ENCODE results near the gene PARD3B.

PARD3B gene

DNA sequence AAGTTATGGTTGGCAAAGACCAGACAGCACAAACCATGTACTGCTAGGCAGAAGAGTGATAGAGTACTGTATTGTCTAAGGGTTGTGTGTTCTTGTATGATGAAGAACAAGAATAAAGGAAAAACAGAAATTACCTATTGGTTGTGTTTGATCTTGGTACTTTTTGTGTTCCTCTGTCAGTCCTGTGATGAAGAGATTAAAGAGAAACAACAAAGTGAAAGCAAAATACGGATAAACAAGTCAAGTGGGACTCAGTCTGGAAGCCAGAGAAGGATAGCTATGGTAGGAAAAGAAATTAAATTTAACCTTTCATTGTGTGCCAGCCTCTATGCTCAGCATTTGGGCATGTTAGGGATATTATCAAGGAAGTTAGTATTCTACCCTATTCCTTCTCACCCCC, 413.1 kb downstream of the PARD3B start:
- DNase-seq (ENCODE audit: low spot score): no peak

DNA sequence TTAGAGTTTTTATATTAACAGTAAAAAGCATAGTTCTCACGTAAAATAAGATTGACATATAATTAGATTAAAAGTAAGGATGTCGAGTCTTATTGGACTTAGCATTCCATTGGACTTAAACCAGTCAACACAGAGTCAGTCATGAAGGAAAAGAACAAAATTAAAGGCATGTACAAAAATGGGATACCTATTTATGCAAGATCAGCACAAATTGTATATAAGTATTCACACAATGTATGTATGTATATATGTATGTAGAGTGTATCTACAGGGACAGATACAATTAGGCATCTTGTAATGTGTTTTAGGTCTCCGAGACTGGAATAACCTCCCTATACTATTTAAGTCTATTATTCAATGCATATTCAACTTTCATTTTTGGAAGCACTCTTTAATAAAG, 419.1 kb downstream of the PARD3B start:
- DNase-seq (ENCODE audit: low spot score): no peak

DNA sequence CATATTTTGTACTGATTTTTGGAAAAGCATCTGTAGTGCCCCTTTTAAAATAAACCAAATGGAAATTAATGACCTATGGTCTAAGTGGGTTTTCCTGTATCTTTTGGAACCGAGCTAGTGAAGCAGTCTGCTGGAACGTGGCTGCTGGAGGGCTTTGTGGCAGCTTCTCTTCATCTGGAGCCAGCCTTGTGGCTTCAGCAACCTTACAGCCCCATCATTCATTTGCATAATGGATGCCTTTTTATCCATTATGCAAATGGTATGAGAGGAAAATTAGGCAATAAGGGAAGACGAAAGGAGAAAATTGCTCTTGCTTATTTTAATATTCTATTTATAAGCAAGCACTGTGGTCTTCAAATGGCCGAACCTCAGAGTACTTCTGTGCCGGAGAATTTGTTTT, 421.0 kb downstream of the PARD3B start:
- DNase-seq (ENCODE audit: low spot score): no peak

DNA sequence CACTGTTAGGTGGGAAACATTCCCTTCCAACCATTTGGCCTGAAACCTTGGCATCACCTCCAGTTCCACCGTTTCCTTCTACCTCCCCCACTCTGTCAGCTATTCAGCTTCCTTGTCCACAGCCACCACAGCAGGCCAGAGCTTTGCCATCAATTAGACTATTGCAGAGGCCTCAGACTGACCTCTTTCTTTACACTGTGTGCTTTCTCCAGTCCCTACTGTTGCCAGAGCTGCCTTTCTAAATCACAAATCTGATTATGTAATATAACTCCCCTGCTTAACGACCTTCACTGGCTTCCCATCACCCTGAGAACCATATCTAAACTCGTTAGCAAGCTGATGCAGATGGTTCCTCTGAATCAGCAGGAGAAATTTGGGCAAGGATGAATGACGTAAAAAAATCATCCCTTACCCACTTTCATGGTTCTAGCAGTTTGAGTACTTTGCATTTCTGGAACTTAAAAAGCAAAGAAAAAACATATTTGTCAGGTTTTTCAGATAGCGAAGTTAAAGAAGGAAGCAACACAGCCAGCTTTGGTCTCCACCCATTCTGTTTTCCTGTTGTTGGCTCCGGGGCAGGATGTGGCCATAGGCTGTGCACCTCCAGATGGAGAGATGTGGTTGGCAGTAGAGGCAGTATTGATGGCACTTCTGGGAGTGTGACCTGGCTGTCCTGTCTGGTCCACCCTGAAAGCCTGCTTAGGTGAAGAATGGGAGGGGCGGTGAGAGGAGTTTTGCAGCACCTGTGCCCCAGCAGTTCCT, 422.1 kb downstream of the PARD3B start:
- DNase-seq (ENCODE audit: low spot score): no peak

DNA sequence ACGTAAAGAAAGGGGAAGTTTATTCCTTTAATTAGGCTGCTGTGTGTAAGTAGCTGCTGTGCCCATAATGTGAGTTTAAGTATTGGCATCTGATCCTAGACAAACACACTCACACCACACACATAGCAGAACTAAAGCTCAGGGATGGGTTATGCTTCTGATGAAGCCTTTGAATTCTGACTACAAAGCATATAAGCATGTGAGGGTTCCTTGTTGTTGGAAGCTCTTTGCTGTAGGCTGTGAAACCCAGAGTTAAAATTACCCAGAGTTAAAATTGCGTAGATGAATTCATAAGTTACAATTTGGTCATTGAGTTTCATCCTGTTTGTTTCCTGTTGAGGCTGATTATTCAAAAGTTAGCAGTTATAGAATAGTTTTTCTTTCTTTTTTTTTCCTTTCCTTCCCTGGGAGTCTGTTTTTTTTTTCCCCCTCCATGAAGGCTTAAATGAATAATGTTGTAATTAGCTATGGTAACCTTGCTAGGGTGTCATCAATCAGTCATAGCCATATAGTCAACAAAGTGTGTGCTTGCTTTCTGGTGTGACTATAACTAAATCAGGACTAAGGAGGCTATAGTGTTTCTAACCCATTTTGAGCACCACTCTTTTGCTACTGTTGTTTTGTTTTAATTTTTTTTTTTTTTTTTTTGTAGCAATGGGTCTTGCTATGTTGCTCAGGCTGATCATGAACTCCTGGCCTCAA, 426.1 kb downstream of the PARD3B start:
- DNase-seq (ENCODE audit: low spot score): no peak

DNA sequence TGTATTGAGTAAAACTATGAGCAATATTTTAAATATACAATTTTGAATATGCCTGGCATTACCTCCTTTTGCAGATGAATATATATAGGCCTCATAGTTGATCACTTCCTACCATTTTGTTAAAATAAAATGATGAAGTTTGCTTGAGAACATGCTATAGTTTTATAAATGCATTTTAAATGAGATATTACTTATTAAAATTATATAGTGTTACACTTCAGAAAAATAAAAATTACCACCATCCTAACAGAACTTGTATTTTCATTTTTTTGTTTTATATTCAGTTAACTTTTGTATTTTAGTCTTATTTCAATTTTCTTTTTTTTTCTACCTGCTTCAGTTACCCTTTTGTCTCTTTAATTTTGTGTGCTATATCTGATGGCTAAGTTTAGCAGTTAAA, 426.9 kb downstream of the PARD3B start:
- no peak for DNase-seq (ENCODE audit: low spot score)

DNA sequence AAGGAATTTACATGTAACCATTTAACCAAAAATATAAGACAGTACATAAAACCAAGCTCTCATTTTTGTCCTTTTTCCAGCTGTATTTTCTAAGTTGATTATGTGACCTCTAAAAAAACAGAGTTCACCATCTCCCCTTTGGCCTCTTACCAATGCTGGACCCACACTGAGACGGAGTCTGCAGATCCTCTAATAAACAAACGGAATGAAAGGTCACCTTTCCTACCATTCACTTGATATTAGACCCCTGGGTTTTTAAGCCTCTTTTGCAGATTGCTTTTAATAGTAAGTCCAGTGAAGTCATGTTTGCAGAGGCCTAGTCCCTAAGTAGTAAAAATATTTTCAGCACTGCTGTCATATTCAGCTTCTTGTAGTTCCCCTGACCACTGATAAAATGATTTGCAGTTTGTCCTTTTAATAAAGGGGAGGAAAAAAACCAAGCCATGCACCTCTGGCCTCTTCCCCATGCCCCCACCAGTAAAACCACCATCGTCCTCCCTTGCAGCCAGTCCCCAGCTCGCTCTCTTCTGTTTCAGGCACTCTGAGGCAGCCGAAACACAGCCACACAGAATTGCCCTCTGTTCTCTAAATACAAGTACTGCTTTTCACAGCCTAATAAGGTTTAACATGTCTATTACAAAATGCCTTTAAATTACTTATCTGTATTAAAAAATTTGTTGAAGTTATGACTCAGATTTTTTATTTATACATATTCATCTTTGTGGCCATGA, 427.5 kb downstream of the PARD3B start:
- no peak for DNase-seq (ENCODE audit: low spot score)

DNA sequence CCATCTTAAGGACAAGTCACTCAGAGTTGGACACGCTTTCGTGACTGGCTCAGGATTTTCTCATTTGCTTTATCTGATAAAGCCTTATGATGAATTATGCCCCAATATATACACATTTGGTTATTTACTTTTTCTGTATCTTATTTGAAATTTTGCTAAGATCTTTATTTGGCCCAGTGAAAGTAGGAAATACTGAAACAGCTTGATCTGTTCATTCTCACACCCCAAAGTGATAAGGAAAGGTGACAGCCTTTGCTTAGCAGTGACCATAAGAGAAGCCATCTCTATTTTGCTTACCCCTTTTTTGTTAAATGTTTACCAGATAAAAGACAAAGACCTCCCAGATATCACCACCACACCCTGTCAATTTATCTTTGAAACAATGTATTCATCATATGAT, 428.3 kb downstream of the PARD3B start:
- DNase-seq (ENCODE audit: low spot score): no peak

- no peak for DNase-seq (ENCODE audit: low spot score)
Observed at GRCh38 chr2:204974487-204974886, 429.2 kb downstream of the PARD3B start.

GRCh38 chr2:204977914-204978313, 432.6 kb downstream of the PARD3B start:
- DNase-seq (ENCODE audit: low spot score): no peak

- no peak for DNase-seq (ENCODE audit: low spot score)
Observed at GRCh38 chr2:204982303-204982702, 437.0 kb downstream of the PARD3B start.

- DNase-seq (ENCODE audit: low spot score): no peak
Observed at GRCh38 chr2:204984518-204984917, 439.2 kb downstream of the PARD3B start.

GRCh38 chr2:204986641-204987040, 441.4 kb downstream of the PARD3B start:
- DNase-seq (ENCODE audit: low spot score): no peak

DNA sequence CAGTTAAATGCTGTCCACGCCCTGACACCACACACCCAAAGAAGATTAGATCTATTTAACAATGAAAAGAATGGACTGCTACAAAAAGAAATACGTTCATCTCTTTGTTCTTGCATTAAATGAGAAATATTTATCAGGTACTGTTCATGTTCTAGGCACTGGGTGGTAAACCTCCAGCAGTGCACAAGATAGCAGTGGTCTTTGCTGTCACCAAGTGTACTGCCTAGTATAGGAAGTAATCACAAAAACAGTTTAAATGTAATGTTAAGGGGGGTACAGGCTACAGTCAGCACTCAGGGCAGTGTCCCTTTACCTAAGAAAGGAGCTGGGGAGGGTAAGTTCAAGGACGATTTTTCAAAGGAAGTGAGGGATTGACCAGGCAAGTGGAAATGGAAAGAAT, 443.6 kb downstream of the PARD3B start:
- DNase-seq (ENCODE audit: low spot score): no peak

DNA sequence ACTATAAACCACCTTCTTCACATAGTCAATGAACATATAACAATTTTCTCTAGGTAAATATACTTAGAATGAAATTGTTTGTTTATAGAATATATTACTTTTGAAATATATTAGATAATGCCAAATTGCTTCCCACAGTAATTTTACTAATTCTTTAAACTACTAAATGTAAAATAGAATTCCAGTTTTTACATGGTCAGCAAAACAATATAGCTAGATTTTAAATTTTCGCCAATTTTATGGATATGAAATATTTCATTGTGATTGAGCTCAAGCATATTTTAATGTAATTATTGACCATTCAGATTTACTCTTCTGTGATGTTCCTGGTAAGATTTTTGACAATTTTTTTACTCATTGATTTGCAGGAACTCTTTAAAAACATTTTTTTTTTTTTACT, 444.6 kb downstream of the PARD3B start:
- no peak for DNase-seq (ENCODE audit: low spot score)

- no peak for DNase-seq (ENCODE audit: low spot score)
Observed at GRCh38 chr2:205001300-205001966, 456.2 kb downstream of the PARD3B start.

GRCh38 chr2:205002390-205002789, 457.1 kb downstream of the PARD3B start:
- DNase-seq (ENCODE audit: low spot score): no peak

GRCh38 chr2:205003288-205003687, 458.0 kb downstream of the PARD3B start:
- no peak for DNase-seq (ENCODE audit: low spot score)

- no peak for DNase-seq (ENCODE audit: low spot score)
Observed at GRCh38 chr2:205010196-205010595, 464.9 kb downstream of the PARD3B start.

GRCh38 chr2:205011031-205011430, 465.8 kb downstream of the PARD3B start:
- DNase-seq (ENCODE audit: low spot score): no peak

DNA sequence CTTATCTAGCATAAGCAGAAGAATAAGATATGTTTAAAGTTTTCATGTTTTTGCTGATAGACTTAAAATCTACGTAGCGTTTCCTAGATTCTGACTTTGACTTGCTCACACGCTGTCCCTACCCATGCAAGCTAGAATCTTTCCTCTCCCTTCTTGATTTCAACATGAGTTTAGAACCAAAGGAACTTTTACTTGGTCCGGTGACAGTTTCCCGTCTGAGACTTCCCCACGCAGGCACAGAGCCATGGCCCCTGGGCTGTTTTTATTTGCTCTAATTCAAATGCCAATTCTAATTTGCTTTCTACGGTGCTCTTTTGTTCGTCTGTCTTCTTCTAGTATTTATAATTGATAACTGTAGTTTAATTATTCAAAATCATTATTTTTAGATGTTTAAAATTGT, 467.7 kb downstream of the PARD3B start:
- DNase-seq (ENCODE audit: low spot score): no peak

DNA sequence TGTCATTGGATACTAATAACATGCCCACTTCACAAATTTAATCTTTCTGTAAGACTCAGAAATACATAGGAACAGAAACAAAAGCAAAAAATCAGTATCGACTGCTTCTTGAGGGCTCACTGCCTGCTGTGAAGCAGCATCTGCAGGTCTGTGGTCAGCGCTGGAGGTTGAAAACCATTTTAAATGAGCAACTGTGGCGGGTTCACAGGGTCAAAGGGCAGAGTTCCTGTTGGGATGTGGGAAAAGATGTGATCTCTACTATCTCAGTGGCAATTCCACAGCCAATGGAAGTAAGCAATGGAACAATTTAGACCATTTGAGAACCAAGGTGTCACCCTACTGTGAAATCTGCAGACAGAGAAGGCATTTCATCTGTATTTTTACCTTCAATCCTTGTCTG, 468.3 kb downstream of the PARD3B start:
- DNase-seq (ENCODE audit: low spot score): no peak

- no peak for DNase-seq (ENCODE audit: low spot score)
Observed at GRCh38 chr2:205014201-205014600, 468.9 kb downstream of the PARD3B start.
